HL-60 (cell line): Measurements from ENCODE around the gene GPR78.

Source experiments
- GABPA ChIP-seq: IDR thresholded peaks from 2 replicates; pipeline ENCODE4 v1.6.1; 2012; ENCODE audit warnings: low read depth
- POLR2AphosphoS5 ChIP-seq: IDR thresholded peaks from 2 replicates; pipeline ENCODE4 v1.6.1; 2012; ENCODE audit warnings: low read depth
- TF ChIP-seq, protein P1 (sequence below): IDR thresholded peaks from one replicate; pipeline ENCODE4 v1.5.1; 2011; ENCODE audit warnings: low read length, control low read depth, inconsistent platforms; ENCODE audit not compliant: insufficient read depth

GRCh38 chr4:8556341-8557150 lies 23.6 kb upstream of the GPR78 start:
- TF ChIP-seq, protein P1, sequence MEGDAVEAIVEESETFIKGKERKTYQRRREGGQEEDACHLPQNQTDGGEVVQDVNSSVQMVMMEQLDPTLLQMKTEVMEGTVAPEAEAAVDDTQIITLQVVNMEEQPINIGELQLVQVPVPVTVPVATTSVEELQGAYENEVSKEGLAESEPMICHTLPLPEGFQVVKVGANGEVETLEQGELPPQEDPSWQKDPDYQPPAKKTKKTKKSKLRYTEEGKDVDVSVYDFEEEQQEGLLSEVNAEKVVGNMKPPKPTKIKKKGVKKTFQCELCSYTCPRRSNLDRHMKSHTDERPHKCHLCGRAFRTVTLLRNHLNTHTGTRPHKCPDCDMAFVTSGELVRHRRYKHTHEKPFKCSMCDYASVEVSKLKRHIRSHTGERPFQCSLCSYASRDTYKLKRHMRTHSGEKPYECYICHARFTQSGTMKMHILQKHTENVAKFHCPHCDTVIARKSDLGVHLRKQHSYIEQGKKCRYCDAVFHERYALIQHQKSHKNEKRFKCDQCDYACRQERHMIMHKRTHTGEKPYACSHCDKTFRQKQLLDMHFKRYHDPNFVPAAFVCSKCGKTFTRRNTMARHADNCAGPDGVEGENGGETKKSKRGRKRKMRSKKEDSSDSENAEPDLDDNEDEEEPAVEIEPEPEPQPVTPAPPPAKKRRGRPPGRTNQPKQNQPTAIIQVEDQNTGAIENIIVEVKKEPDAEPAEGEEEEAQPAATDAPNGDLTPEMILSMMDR = no peak
- no peak for TF ChIP-seq GABPA
- TF ChIP-seq POLR2AphosphoS5 = no peak
